GM12891 (cell line): Measurements from ENCODE around the gene TMEM109.

Experiments used
- DNase-seq: peaks from one replicate; pipeline ENCODE4 v3.0.0; 2011; ENCODE audit warnings: low spot score; ENCODE audit not compliant: insufficient read length
- FAIRE-seq: peaks from 2 replicates; lab custom pipeline; 2011; peaks lifted over from hg19 to GRCh38; lab: Jason Lieb, UNC
- PAX5 ChIP-seq: IDR thresholded peaks from 2 replicates; pipeline ENCODE4 v1.6.1; 2011; ENCODE audit warnings: low read length, moderate library complexity, mild to moderate bottlenecking; ENCODE audit not compliant: insufficient read depth, severe bottlenecking
- POLR2A ChIP-seq: IDR thresholded peaks from 2 replicates; pipeline ENCODE4 v1.6.1; 2011; ENCODE audit warnings: low read depth, low read length, control low read depth
- POLR2AphosphoS5 ChIP-seq: IDR thresholded peaks from 2 replicates; pipeline ENCODE4 v1.6.1; 2011; ENCODE audit warnings: low read depth, low read length, control low read depth
- POU2F2 ChIP-seq: IDR thresholded peaks from 2 replicates; pipeline ENCODE4 v1.6.1; 2011; ENCODE audit warnings: low read depth, mild to moderate bottlenecking, control low read depth, low read length, moderate library complexity
- SPI1 ChIP-seq: IDR thresholded peaks from 2 replicates; pipeline ENCODE4 v1.6.1; 2011; ENCODE audit warnings: low read depth, low read length, control low read depth
- TAF1 ChIP-seq: IDR thresholded peaks from 2 replicates; pipeline ENCODE4 v1.6.1; 2011; ENCODE audit warnings: low read depth, low read length, control low read depth

The TMEM109 gene

GRCh38 chr11:60897496-60897895, 16.5 kb upstream of the TMEM109 start:
- no peak for FAIRE-seq

GRCh38 chr11:60899046-60899936, 14.7 kb upstream of the TMEM109 start:
- DNase-seq (no peak), FAIRE-seq (peak; percentile 55)

More at GRCh38 chr11:60897496-60897895, 16.5 kb upstream of the TMEM109 start:
- TF ChIP-seq POU2F2 (no peak), POLR2A (no peak), TAF1 (no peak), POLR2AphosphoS5 (no peak), PAX5 (no peak), SPI1 (no peak)
- no peak for DNase-seq

GRCh38 chr11:60899977-60900376, 14.0 kb upstream of the TMEM109 start:
- TF ChIP-seq TAF1 (no peak), POU2F2 (no peak), POLR2AphosphoS5 (no peak), POLR2A (no peak), SPI1 (no peak), PAX5 (no peak)

More at GRCh38 chr11:60899046-60899936, 14.7 kb upstream of the TMEM109 start:
- TF ChIP-seq PAX5 (no peak), POLR2AphosphoS5 (no peak), TAF1 (no peak), POLR2A (no peak), SPI1 (no peak), POU2F2 (no peak)

GRCh38 chr11:60900673-60901404, 13.1 kb upstream of the TMEM109 start:
- TF ChIP-seq POLR2A, result no peak
- TF ChIP-seq PAX5, result no peak
- no peak for TF ChIP-seq SPI1
- no peak for TF ChIP-seq POLR2AphosphoS5
- no peak for TF ChIP-seq POU2F2
- TF ChIP-seq TAF1, result no peak
- FAIRE-seq (no peak), DNase-seq (no peak)

More at GRCh38 chr11:60899977-60900376, 14.0 kb upstream of the TMEM109 start:
- FAIRE-seq, result no peak
- no peak for DNase-seq

- DNase-seq (no peak), FAIRE-seq (no peak)
- no peak for TF ChIP-seq POU2F2
- no peak for TF ChIP-seq POLR2A
- TF ChIP-seq POLR2AphosphoS5, result no peak
- no peak for TF ChIP-seq PAX5
- TF ChIP-seq TAF1, result no peak
- no peak for TF ChIP-seq SPI1
Observed at GRCh38 chr11:60902625-60903024, 11.3 kb upstream of the TMEM109 start.

GRCh38 chr11:60905047-60905446, 8.9 kb upstream of the TMEM109 start:
- FAIRE-seq (no peak), DNase-seq (no peak)
- TF ChIP-seq POLR2AphosphoS5 (no peak), TAF1 (no peak), PAX5 (no peak), POU2F2 (no peak), SPI1 (no peak), POLR2A (no peak)

GRCh38 chr11:60905551-60906113, 8.3 kb upstream of the TMEM109 start:
- DNase-seq (no peak), FAIRE-seq (no peak)
- TF ChIP-seq POLR2A, result no peak
- TF ChIP-seq PAX5, result no peak
- no peak for TF ChIP-seq POLR2AphosphoS5
- TF ChIP-seq TAF1, result no peak
- no peak for TF ChIP-seq POU2F2
- TF ChIP-seq SPI1, result no peak

GRCh38 chr11:60906132-60906972, 7.6 kb upstream of the TMEM109 start, which contains the start of gene PRPF19:
Gene PRPF19 (minus strand): TSS chr11:60906585. CDS start chr11:60906382, 203 bp downstream.
- DNase-seq, result peak; percentile 92
- TF ChIP-seq POU2F2, result peak; percentile 41; the same call in 1 of the 2 replicates
- TF ChIP-seq PAX5, result peak; percentile 58
- peak; percentile 94 for TF ChIP-seq POLR2AphosphoS5
- no peak for TF ChIP-seq SPI1
- peak; percentile 86 for TF ChIP-seq TAF1
- peak; percentile 90 for TF ChIP-seq POLR2A
- peak; percentile 86 for FAIRE-seq
